ENCODE measurements around the gene C1orf174. TPM values are rescaled to one million over a fixed set of nuclear protein-coding genes. Genes with fewer than 3 reads are reported as not detected.

Gene C1orf174
- total RNA-seq, 6 experiments from 2014 or later = 9.7 to 20.9 (median 11.1) TPM

- TF ChIP-seq POLR2A (IDR thresholded peaks at IDR 0.05) = no peak
- no peak for TF ChIP-seq CTCF (IDR thresholded peaks at IDR 0.05)
- peak in 1 of 3 donors; percentile 45 for DNase-seq
- peaks cover 0 to 36% (median 11%) of the 10 kb centered on the region in 4 donors for H3K36me3 ChIP-seq
- WGBS (ENCODE audit: insufficient coverage, low coverage, low lambda C conversion rate, missing lambda C conversion rate) = no CpG with 5 or more reads among the region's 8 CpGs
- ATAC-seq = no peak
- intact Hi-C loops (cut with DNase I) = no loop called here
- no peaks in the 10 kb centered on the region for H3K9me3 ChIP-seq
- H3K27me3 ChIP-seq = no peaks in the 10 kb centered on the region
- no peak overlapping the region for H3K4me3 ChIP-seq
- H3K4me1 ChIP-seq = no peaks in the 10 kb centered on the region
- H3K27ac ChIP-seq = no peak overlapping the region
Measured at GRCh38 chr1:3886691-3887090, 13.4 kb downstream of the C1orf174 start.

GRCh38 chr1:3886106-3886670 is 13.9 kb downstream of the C1orf174 start:
- DNase-seq = peak in 1 of 3 donors; percentile 40
- peaks cover 0 to 34% (median 9%) of the 10 kb centered on the region in 4 donors for H3K36me3 ChIP-seq
- peak in 1 of 4 donors; percentile 9 for ATAC-seq

GRCh38 chr1:3885611-3886010 is 14.5 kb downstream of the C1orf174 start:
- H3K36me3 ChIP-seq = peaks cover 0 to 29% (median 8%) of the 10 kb centered on the region in 4 donors
- intact Hi-C loops (cut with DNase I) = no loop called here

More at GRCh38 chr1:3886106-3886670, 13.9 kb downstream of the C1orf174 start:
- no peaks in the 10 kb centered on the region for H3K9me3 ChIP-seq
- no peak overlapping the region for H3K27ac ChIP-seq
- TF ChIP-seq CTCF (IDR thresholded peaks at IDR 0.05) = no peak
- no peak for TF ChIP-seq POLR2A (IDR thresholded peaks at IDR 0.05)
- intact Hi-C loops (cut with DNase I) = no loop called here
- H3K27me3 ChIP-seq = no peaks in the 10 kb centered on the region
- no peak overlapping the region for H3K4me3 ChIP-seq
- 92% methylated on average over 5 of the region's 15 CpGs for WGBS (ENCODE audit: insufficient coverage, low coverage, low lambda C conversion rate, missing lambda C conversion rate)
- H3K4me1 ChIP-seq = no peaks in the 10 kb centered on the region

GRCh38 chr1:3884966-3885365 is 15.1 kb downstream of the C1orf174 start:
- no peak for ATAC-seq
- no peaks in the 10 kb centered on the region for H3K9me3 ChIP-seq
- TF ChIP-seq CTCF (IDR thresholded peaks at IDR 0.05) (no peak), POLR2A (IDR thresholded peaks at IDR 0.05) (no peak)
- H3K4me1 ChIP-seq = no peaks in the 10 kb centered on the region
- no peak overlapping the region for H3K4me3 ChIP-seq
- 82% methylated on average over 13 of the region's 13 CpGs for WGBS (ENCODE audit: insufficient coverage, low coverage, low lambda C conversion rate, missing lambda C conversion rate)
- intact Hi-C loops (cut with DNase I) = no loop called here
- peak in 1 of 3 donors; percentile 34 for DNase-seq
- H3K36me3 ChIP-seq = peaks cover 0 to 22% (median 5%) of the 10 kb centered on the region in 4 donors
- H3K27ac ChIP-seq = no peak overlapping the region
- no peaks in the 10 kb centered on the region for H3K27me3 ChIP-seq

More at GRCh38 chr1:3885611-3886010, 14.5 kb downstream of the C1orf174 start:
- H3K27ac ChIP-seq = no peak overlapping the region
- TF ChIP-seq CTCF (IDR thresholded peaks at IDR 0.05) (no peak), POLR2A (IDR thresholded peaks at IDR 0.05) (no peak)
- no peak overlapping the region for H3K4me3 ChIP-seq
- no peaks in the 10 kb centered on the region for H3K9me3 ChIP-seq
- DNase-seq (peak in 1 of 3 donors; percentile 20), ATAC-seq (no peak)
- no peaks in the 10 kb centered on the region for H3K4me1 ChIP-seq
- no peaks in the 10 kb centered on the region for H3K27me3 ChIP-seq
- 100% methylated on average over 1 of the region's 7 CpGs for WGBS (ENCODE audit: insufficient coverage, low coverage, low lambda C conversion rate, missing lambda C conversion rate)
